ENCODE measurements around the gene TLCD3A.
"Not testable (repeated sequence)": the region's sequence is repeated elsewhere in the genome, so short reads cannot be mapped to it uniquely, and the experiment has no call there.

The TLCD3A gene

GRCh38 chr17:789160-789840 is 56.9 kb downstream of the TLCD3A start:
- no peak for DNase-seq (ENCODE audit: low spot score)

GRCh38 chr17:789931-790873 is 57.8 kb downstream of the TLCD3A start:
- DNase-seq (ENCODE audit: low spot score), result not testable (repeated sequence)

GRCh38 chr17:790874-791247 is 58.5 kb downstream of the TLCD3A start:
- DNase-seq (ENCODE audit: low spot score), result not testable (repeated sequence)

GRCh38 chr17:791829-792228 is 59.4 kb downstream of the TLCD3A start:
- no peak for DNase-seq (ENCODE audit: low spot score)

GRCh38 chr17:792277-792676 is 59.9 kb downstream of the TLCD3A start:
- DNase-seq (ENCODE audit: low spot score), result peak; percentile 67
